Adrenal gland (tissue), 19 donors: ENCODE data around the gene CBX7. TPM values are rescaled to one million over a fixed set of nuclear protein-coding genes. Genes with fewer than 3 reads are reported as not detected.

ENCODE experiments used
- DNase-seq, 7 donors: peaks; one replicate each; pipeline ENCODE4 v3.0.0-alpha.2; 2019 to 2020
- H3K27ac ChIP-seq, 5 donors: fragments of 200-600 bp; sonication (generic) in 4 of 5; 1 replicate in 3 of 5; 2 replicates in 2 of 5; pipeline versions ENCODE4 v1.5.1 to v1.8.0; 2016 to 2020; ENCODE audit warnings: mild to moderate bottlenecking in 1 of 5
- H3K27me3 ChIP-seq: fragments of 200-600 bp; 2 replicates; pipeline ENCODE4 v1.8.0; 2021
- H3K36me3 ChIP-seq, 2 donors: fragments of 200-600 bp; replicated peaks in 1 of 2; 1 replicate in 1 of 2; 2 replicates in 1 of 2; pipeline versions ENCODE4 v1.5.1 to v1.8.0; 2018 to 2022
- H3K4me1 ChIP-seq, 2 donors: fragments of 200-600 bp; replicated peaks in 1 of 2; 1 replicate in 1 of 2; 2 replicates in 1 of 2; pipeline versions ENCODE4 v1.5.1 to v1.8.0; 2018 to 2021
- H3K4me3 ChIP-seq, 4 donors: fragments of 200-600 bp; sonication (generic) in 3 of 4; one replicate each; pipeline ENCODE4 v1.5.1; 2016 to 2018
- H3K9me3 ChIP-seq, 3 donors: fragments of 200-600 bp; sonication (generic) in 1 of 3; replicated peaks in 1 of 3; 1 replicate in 2 of 3; 2 replicates in 1 of 3; pipeline versions ENCODE4 v1.5.1 to v1.8.0; 2016 to 2021
- CTCF ChIP-seq, 6 experiments: fragments of 450-650 bp in 4 of 6; fragments of 200-600 bp in 2 of 6; sonication (generic) in 1 of 6; IDR thresholded peaks; 1 replicate in 5 of 6; 2 replicates in 1 of 6; pipeline versions ENCODE4 v1.5.1 to v1.8.0; 2016 to 2021; ENCODE audit warnings: antibody characterized with exemption in 6 of 6, mild to moderate bottlenecking in 2 of 6, moderate library complexity in 1 of 6
- POLR2A ChIP-seq, 2 donors: fragments of 450-650 bp; IDR thresholded peaks; one replicate each; pipeline ENCODE4 v1.6.1; 2017; ENCODE audit warnings: antibody characterized with exemption in 2 of 2, mild to moderate bottlenecking in 2 of 2, moderate library complexity in 1 of 2
- WGBS, 4 donors: extraction: QIAGEN DNeasy Blood & Tissue Kit in 2 of 4; methylation state at CpG; one replicate each; pipeline versions ENCODE4 v1.1.5 to v1.1.7; 2013 to 2017; 5-methylcytosine and 5-hydroxymethylcytosine counted together
- intact Hi-C, 2 donors: fragments of 100-400 bp; cut with DNase I; formaldehyde crosslinking; loops; one replicate each; pipeline versions ENCODE4 v1.14.1 to v1.15.0; 2022 to 2023
- long read RNA-seq, 10 donors: library from polyadenylated mRNA in 3 of 10; unstranded in 2 of 10; stranded (forward) in 1 of 10; transcript quantifications; one replicate each; pipeline ENCODE4 v2.0.0 and lab custom pipeline, GENCODE V29; 2021 to 2026
- polyA plus RNA-seq, 3 donors: library from polyadenylated mRNA; stranded (reverse); fragments of 200-250 nt in 2 of 3; fragments of 350-450 nt in 1 of 3; fragmentation: Illumina TruSeq in 1 of 3; extraction: RNeasy Lipid Tissue Mini Kit (QIAGEN cat#74804) in 1 of 3; gene quantifications; one replicate each; pipeline ENCODE4 v1.2.3, GENCODE V29; 2013 to 2014
- total RNA-seq, 9 donors: library from RNA; depleted of rRNA in 4 of 9; stranded (reverse); fragments of >200 nt in 4 of 9; fragments of 120-200 nt in 1 of 9; fragmentation: NEBNext Ultra II Directional in 1 of 9; extraction: Animal tissue kit (Norgen Biotek cat#: 25700) in 1 of 9; gene quantifications; one replicate each; pipeline versions ENCODE4 v1.1.0 to v1.2.4, GENCODE V29; 2013 to 2023
- donor health status: healthy with polysubstance abuse.
- donor health status: Bipolar disorder and iron deficiency.
- donor health status: DM: yes; HTN: yes; CAD: no.
- donor health status: DM: no; HTN: no; CAD: no.
- donor health status: DM: no; HTN: no; CAD: no.
- donor health status: DM: yes; HTN: yes; CAD: no.

CBX7 gene
- total RNA-seq (10 to 100 TPM in 8 of 9 donors, 1 to 10 TPM in 1; 2.7 to 89.2 (median 63.1) TPM), polyA plus RNA-seq (10 to 100 TPM; 11.8 to 52.4 (median 26.3) TPM)
- long read RNA-seq, donor 1, result 0 reads
- long read RNA-seq, donor 2, result 0 reads
- long read RNA-seq, donor 3, result 0 reads
- long read RNA-seq, donor 4, partial matches to known transcripts, result 0 of 2 reads
- long read RNA-seq, donor 4, other reads (novel, unspliced or antisense), result 2 of 2 reads
- long read RNA-seq, donor 5, full-length matches to known transcripts, result 10 of 41 reads
- long read RNA-seq, donor 5, partial matches to known transcripts, result 2 of 41 reads
- long read RNA-seq, donor 5, other reads (novel, unspliced or antisense), result 29 of 41 reads
- long read RNA-seq, donor 6, partial matches to known transcripts, result 0 of 9 reads
- long read RNA-seq, donor 6, other reads (novel, unspliced or antisense), result 9 of 9 reads
- long read RNA-seq, donor 7, result 0 reads
- long read RNA-seq, donor 8, full-length matches to known transcripts, result 1 of 1 reads
- long read RNA-seq, donor 8, partial matches to known transcripts, result 0 of 1 reads
- long read RNA-seq, donor 8, other reads (novel, unspliced or antisense), result 0 of 1 reads
- long read RNA-seq, donor 9, full-length matches to known transcripts, result 1 of 1 reads
- long read RNA-seq, donor 9, partial matches to known transcripts, result 0 of 1 reads
- long read RNA-seq, donor 9, other reads (novel, unspliced or antisense), result 0 of 1 reads
- long read RNA-seq, donor 10, result 0 reads

- intact Hi-C loops, result no loop called here
- Histone ChIP-seq H3K27ac (peak within 1 kb of the TSS; percentile 33 to 93 (median 72)), H3K9me3 (no peaks in the 10 kb centered on the region), H3K4me1 (peaks cover 8 to 28% of the 10 kb centered on the region in 2 donors), H3K36me3 (no peaks in the 10 kb centered on the region), H3K4me3 (peak within 1 kb of the TSS; percentile 5 to 97 (median 56)), H3K27me3 (no peaks in the 10 kb centered on the region)
- TF ChIP-seq POLR2A (IDR thresholded peaks at IDR 0.05), result peak; percentile 81 to 82
- no peak for TF ChIP-seq CTCF (IDR thresholded peaks at IDR 0.05)
- 0 to 1% methylated on average over 78 to 97 of the region's 98 CpGs; no CpG with 5 or more reads in 2 of the 4 donors for WGBS, 4 donors
- DNase-seq, result peak; percentile 91 to 97 (median 95)
Observed at GRCh38 chr22:39152511-39153219, at the start of gene CBX7. Gene CBX7 (minus strand): TSS chr22:39152680. CDS start chr22:39152444, 236 bp downstream.

GRCh38 chr22:39197578-39197977, 45.1 kb upstream of the CBX7 start:
- no peaks in the 10 kb centered on the region for H3K4me1 ChIP-seq
- H3K27me3 ChIP-seq, result no peaks in the 10 kb centered on the region
- no peak overlapping the region for H3K27ac ChIP-seq
- DNase-seq, result no peak
- TF ChIP-seq CTCF (IDR thresholded peaks at IDR 0.05), result no peak
- TF ChIP-seq POLR2A (IDR thresholded peaks at IDR 0.05), result no peak
- H3K9me3 ChIP-seq, result no peaks in the 10 kb centered on the region
- H3K36me3 ChIP-seq, result no peaks in the 10 kb centered on the region
- intact Hi-C loops, result no loop called here
- no peak overlapping the region for H3K4me3 ChIP-seq
- 82 to 92% (median 86%) methylated on average over 5 of the region's 5 CpGs for WGBS, 4 donors

GRCh38 chr22:39194098-39194497, 41.6 kb upstream of the CBX7 start:
- intact Hi-C loops, result no loop called here
- TF ChIP-seq CTCF (IDR thresholded peaks at IDR 0.05), result no peak
- TF ChIP-seq POLR2A (IDR thresholded peaks at IDR 0.05), result no peak
- H3K27ac ChIP-seq, result no peak overlapping the region
- H3K27me3 ChIP-seq, result no peaks in the 10 kb centered on the region
- no peak for DNase-seq
- H3K4me1 ChIP-seq, result no peaks in the 10 kb centered on the region
- no peaks in the 10 kb centered on the region for H3K36me3 ChIP-seq
- no peaks in the 10 kb centered on the region for H3K9me3 ChIP-seq
- 0 to 85% (median 60%) methylated on average over 1 of the region's 1 CpG for WGBS, 4 donors
- no peak overlapping the region for H3K4me3 ChIP-seq

GRCh38 chr22:39188809-39189208, 36.3 kb upstream of the CBX7 start:
- Histone ChIP-seq H3K4me3 (no peak overlapping the region), H3K4me1 (peaks cover 3 to 14% of the 10 kb centered on the region in 2 donors), H3K9me3 (no peaks in the 10 kb centered on the region), H3K27me3 (no peaks in the 10 kb centered on the region), H3K36me3 (no peaks in the 10 kb centered on the region), H3K27ac (no peak overlapping the region)
- 81 to 86% (median 85%) methylated on average over 10 of the region's 10 CpGs for WGBS, 4 donors
- TF ChIP-seq POLR2A (IDR thresholded peaks at IDR 0.05) (no peak), CTCF (IDR thresholded peaks at IDR 0.05) (no peak)
- intact Hi-C loops, result no loop called here
- DNase-seq, result no peak
